CD4-positive, alpha-beta T cell treated with Interleukin-6 for 4 hours (primary cell): ENCODE measurements around the gene TLCD3A.
"Not testable (repeated sequence)": the region's sequence is repeated elsewhere in the genome, so short reads cannot be mapped to it uniquely, and the experiment has no call there.

ENCODE experiments used
- DNase-seq: peaks from one replicate; pipeline ENCODE4 v3.0.0-alpha.2; 2020; ENCODE audit warnings: mixed read lengths

TLCD3A gene

DNA sequence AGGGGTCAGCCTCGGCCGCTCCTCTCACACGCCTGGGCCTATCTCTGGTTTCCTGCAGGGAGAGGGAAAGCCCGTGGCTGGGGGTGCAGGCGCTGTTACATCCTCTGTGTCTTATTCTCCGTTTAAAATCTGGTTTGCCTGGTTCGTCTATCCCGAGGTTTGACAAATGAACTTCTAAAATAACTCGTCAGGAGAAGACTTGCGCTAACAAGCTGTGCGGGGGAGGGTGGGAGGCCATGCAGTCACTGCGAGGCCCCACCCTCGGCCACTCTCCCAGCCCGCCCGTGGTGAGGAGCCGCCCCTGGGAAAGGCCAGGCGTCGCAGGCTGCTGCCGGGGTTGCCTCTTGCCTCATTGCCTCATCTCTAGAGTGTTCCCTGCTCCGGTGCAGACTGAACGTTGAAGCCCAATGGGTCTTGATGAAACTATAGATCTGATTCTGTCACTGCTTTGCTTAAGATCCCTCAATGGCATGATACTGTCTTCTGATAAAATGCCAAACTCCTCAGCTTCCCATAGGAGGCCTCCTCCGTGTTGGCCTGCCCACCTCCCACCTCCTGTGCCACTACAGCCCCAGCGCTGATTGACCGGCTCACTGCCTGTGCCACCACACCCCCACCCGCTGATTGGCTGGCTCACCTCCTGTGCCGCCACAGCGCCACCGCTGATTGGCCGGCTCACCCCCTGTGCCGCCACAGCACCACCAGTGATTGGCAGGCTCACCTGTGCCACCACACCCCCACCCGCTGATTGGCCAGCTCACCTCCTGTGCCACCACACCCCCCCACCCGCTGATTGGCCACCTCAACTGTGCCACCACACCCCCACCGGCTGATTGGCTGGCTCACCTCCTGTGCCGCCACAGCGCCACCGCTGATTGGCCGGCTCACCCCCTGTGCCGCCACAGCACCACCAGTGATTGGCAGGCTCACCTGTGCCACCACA, 57.8 kb downstream of the TLCD3A start:
- DNase-seq, result not testable (repeated sequence)

DNA sequence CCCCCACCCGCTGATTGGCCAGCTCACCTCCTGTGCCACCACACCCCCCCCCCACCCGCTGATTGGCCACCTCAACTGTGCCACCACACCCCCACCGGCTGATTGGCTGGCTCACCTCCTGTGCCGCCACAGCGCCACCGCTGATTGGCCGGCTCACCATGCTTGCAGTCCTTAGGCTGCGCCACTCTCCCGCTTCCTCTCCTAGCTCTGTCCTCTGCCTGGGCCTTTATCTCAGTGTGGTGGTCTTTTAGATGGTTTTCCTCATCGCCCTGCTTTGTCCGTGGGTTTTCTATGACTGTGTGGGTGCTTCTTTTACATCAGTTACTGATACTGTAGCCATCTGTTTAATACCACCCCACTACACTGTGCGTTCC, 58.5 kb downstream of the TLCD3A start:
- DNase-seq, result not testable (repeated sequence)

DNA sequence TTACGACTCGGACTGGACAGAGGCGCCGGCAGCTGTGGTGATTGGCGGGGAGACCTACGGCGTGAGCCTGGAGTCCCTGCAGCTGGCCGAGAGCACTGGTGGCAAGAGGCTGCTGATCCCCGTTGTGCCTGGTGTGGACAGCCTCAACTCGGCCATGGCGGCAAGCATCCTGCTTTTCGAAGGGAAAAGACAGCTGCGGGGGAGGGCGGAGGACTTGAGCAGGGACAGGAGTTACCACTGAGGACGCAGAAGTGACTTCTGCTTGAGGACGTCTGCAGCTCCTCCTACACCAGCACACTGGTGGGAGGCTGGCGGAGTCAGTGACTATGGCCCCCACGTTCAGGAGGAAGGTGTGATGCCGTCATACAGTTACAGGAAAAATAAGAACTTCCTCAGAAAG, 59.4 kb downstream of the TLCD3A start:
- no peak for DNase-seq

DNA sequence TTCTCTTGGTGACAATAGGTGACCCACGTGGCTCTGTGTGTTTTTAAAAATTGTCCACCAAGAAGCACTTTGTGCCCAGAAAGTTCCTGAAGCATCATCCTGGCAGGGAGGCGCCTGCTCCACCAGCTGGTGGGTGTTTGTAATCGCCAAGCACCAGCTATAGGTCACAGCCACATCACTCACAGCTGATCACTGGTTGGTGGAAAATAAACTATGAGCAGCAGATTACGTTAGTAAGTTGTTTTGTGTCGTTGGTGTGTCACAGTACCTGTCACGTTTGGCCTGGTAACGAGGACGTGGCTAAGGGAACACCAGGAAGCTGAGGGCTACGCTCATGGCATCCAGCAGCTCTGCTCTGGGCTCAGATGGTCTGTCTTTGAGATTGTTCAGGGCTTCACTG, 59.9 kb downstream of the TLCD3A start:
- DNase-seq, result no peak
